Central memory CD4-positive, alpha-beta T cell (primary cell): ENCODE data around the gene SECISBP2.
A peak's percentile ranks its signal among the peaks of the same experiment; 100 is the strongest.
"Not testable (repeated sequence)": the region's sequence is repeated elsewhere in the genome, so short reads cannot be mapped to it uniquely, and the experiment has no call there.

Experiments used
- DNase-seq: peaks from one replicate; pipeline ENCODE4 v3.0.0; 2022
- total RNA-seq, 3 experiments: gene quantifications; one replicate each; lab custom pipeline; 2026; lab: John Stamatoyannopoulos, UW

SECISBP2 gene, protein sequence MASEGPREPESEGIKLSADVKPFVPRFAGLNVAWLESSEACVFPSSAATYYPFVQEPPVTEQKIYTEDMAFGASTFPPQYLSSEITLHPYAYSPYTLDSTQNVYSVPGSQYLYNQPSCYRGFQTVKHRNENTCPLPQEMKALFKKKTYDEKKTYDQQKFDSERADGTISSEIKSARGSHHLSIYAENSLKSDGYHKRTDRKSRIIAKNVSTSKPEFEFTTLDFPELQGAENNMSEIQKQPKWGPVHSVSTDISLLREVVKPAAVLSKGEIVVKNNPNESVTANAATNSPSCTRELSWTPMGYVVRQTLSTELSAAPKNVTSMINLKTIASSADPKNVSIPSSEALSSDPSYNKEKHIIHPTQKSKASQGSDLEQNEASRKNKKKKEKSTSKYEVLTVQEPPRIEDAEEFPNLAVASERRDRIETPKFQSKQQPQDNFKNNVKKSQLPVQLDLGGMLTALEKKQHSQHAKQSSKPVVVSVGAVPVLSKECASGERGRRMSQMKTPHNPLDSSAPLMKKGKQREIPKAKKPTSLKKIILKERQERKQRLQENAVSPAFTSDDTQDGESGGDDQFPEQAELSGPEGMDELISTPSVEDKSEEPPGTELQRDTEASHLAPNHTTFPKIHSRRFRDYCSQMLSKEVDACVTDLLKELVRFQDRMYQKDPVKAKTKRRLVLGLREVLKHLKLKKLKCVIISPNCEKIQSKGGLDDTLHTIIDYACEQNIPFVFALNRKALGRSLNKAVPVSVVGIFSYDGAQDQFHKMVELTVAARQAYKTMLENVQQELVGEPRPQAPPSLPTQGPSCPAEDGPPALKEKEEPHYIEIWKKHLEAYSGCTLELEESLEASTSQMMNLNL
- 88.1 to 300 (median 166) reads per million in 3 experiments for total RNA-seq

DNA sequence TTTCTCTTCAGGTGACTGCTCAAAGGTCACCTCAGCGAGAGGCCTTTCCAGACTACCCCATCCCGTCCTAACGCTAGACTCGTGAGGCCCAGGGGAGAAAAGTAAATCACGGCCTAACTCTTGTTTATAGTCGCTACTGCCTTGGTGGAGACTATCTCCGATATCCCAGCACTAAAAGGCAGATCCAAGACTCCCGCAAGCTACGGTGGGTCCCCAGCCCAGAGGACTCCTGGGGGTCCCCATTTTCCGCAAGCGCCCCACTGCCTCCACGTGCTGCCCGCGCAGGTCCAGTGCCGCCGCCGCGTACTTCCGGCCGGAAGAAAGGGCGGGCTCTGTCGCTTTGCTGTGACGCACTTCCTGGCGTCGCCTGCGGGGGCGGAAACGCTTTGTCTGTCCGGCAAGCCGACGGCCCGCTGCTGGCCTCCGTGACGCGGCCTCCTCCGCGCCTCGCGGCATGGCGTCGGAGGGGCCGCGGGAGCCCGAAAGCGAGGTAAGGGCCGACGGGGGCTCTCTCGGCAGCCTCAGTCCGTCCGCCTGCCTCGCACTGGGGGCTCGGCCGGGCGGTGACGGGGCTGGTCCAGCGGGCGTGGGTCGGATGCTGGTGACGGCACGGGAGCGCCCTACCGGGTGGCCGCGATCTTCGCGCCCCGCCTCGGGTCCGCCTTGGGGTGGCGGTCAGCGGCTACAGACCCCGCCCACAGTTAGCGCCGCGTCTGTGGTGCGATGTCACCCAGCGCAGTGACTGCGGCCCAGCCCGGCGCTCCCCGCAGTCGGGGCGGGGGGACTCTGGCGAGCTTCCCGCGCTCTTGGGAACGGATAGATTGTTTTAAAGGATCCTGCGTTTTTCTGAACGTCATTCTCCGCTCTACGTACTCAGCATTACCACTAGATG is at the start of gene SECISBP2:
Gene SECISBP2, plus strand, starts transcription at position 378 of the 892 bp plus-strand sequence. Its CDS starts 77 bp downstream, at position 455.
- DNase-seq, result peak; percentile 93

DNA sequence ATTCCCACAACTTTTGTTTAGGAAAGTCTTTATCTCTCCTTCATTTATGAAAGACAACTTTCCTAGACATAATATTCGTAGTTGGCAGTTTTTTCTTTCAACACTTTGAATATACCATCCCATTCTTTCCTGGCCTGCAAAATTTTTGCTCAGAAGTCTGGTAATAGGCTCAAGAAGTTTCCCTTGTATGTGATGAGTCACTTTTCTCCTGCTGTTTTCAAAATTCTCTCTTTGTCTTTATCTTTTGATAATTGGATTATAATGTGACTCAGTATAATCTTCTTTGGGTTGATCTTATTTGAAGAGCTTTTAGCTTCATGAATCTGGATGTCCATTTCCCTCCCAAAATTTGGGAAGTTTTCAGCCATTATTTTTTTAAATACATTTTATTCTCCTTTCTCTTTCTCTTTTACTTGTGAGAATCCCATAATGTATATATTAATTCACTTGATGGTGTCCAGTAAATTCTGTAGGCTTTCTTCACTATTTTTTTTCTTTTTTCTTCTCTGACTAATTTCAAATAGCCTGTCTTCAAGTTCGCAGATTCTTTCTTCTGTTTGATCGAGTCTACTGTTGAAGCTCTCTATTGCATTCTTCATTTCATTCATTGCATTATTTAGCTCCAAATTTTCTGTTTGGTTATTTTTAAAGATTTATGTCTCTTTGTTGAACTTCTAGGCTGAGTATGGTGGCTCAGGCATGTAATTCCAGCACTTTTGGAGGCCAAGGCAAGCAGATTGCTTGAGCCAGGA is 44.6 kb upstream of the SECISBP2 start:
- no peak for DNase-seq

DNA sequence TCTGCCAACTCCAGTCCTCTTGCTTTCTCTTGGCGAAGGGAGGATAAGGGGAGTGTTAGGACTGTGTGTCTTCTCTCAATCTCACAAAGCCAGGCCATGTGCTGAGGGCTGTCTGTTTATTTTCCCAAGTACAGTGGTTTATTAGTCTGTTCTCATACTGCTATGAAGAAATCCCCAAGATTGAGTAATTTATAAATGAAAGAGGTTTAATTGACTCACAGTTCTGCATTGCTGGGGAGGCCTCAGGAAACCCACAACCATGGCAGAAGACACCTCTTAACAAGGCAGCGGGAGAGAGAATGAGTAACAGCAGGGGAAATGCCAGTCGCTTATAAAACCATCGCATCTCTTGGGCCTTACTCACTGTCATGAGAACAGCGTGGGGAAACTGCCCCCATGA is 43.5 kb upstream of the SECISBP2 start:
- DNase-seq, result no peak

DNA sequence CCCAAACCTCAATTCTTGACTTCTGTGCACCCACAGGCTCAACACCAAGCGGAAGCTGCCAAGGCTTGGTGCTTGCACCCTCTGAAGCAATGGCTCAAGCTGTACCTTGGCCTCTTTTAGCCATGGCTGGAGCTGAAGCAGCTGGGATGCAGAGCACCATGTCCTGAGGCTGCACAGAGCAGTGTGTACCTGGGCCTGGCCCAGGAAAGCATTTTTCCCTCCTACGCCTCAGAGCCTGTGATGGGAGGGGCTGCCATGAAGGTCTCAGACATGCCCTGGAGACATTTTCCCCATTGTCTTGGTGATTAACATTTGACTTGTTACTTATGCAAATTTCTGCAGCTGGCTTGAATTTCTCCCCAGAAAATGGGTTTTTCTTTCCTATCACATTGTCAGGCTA is 42.3 kb upstream of the SECISBP2 start:
- DNase-seq, result not testable (repeated sequence)

DNA sequence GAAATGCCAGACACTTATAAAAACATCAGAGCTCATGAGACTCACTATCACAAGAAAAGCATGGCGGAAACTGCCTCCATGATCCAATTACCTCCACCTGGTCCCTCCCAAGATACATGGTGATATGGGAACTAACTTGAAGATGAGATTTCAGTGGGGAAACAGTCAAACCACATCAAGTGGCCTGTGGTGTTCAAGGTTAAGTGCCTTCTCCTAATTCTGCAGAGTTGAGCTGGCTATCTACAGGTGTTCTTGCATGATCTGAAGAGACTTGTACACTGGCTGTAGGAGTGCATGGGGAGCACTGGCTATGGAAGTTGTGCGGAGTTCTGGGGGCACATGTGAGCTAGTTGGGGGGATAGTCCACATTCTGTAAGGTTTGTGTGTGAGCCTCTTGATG is 41.3 kb upstream of the SECISBP2 start:
- no peak for DNase-seq

DNA sequence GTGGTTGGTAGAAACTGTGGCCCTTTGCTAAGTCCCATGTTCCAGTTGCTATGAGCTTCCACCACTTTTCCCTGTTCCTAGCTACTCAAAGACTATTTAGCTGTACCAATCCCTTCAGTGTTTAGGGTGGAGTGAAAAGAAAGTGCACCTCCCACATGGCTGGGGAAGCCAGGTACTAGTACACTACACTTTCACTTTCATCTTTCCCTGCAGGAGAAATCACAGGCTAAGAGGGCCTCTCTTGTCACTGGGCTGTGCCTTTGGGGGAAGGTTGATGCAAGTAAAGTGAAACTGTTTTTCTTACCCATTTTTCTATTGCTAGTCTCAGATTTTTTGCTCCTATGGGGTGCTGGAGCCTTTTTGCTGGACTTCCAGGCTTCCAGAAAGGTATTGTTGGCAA is 40.8 kb upstream of the SECISBP2 start:
- DNase-seq, result peak; percentile 11

DNA sequence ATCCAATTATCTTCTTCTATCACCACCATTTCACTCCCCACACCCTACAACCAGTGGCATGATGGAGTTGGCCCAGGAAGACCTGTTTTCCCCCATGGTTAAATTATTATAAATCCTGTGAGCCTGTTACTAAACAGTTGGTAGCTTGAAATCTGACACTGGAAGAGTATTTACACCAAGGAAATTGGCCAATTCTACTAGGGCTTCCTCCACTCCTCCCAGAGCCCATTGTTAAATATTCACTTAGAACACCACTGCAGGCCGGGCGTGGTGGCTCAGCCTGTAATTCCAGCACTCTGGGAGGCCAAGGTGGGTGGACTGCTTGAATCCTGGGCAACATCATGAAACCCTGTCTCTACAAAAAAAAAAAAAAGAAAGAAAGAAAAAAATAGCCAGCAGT is 39.7 kb upstream of the SECISBP2 start:
- no peak for DNase-seq

DNA sequence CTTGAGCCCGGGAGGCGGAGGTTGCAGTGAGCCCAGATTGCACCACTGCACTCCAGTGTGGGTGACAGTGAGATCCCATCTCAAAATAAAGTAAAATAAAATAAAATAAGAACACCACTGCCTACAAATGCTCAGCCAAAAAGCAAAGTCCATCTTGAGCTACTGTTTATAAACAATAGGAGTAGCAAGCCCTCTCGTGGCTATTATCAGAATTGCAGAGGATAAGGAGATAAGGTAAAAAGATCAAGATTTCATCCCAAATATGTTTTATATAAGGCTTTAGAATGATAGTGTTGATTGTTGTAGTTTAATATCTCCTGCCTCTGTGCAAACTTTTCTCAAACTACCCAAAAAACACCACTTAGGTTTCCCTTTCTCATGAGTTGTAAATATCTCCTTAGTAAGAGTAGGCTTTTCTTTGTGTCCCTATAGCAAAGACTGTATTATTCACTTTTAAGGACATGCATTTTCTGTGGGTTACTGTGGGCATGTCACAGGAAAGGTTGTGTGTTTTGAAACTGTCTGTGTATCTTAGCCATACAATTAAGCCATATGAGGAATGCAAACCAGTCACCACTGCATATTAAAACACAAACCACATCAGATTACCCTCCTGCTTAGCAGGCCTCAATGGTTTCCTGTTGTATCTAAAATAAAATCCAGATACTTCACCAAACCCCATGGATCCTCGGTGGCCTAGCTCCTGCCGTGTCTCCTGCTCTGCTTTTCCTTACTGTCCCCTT is 39.1 kb upstream of the SECISBP2 start:
- DNase-seq, result no peak

DNA sequence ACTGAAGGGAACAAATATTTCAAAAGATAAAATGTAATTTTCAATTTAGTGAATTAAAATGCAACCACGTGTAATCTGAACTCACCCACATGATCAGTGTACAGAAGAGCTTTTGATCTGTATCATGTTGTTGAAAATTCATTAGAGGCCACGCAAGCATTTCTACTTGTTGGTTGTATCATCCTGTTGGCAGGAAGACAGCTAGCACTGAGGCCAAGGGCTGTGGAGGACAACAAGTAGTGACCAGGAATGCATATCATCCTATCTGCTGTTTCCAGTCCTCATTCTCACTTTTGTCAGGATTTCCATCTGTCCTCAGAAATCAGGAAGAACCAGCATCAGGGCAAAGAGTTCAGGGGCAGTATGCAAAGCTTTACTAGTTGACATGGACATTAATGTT is 37.2 kb upstream of the SECISBP2 start:
- no peak for DNase-seq

DNA sequence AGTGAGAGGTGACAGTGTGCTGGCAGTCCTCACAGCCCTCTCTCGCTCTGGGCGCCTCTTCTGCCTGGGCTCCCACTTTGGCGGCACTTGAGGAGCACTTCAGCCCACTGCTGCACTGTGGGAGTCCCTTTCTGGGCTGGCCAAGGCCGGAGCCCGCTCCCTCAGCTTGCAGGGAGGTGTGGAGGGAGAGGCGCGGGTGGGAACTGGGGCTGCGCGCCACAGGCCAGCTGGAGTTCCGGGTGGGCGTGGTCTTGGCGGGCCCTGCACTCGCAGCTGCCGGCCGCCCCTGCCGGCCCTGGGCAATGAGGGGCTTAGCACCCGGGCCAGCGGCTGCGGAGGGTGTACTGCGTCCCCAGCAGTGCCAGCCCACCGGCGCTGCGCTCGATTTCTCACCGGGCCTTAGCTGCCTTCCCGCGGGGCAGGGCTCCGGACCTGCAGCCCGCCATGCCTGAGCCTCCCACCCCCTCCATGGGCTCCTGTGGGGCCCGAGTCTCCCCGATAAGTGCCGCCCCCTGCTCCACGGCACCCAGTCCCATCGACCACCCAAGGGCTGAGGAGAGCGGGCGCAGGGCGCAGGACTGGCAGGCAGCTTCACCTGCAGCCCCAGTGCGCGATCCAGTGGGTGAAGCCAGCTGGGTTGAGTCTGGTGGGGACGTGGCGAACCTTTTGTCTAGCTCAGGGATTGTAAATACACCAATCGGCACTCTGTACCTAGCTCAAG is 35.9 kb upstream of the SECISBP2 start:
- not testable (repeated sequence) for DNase-seq

DNA sequence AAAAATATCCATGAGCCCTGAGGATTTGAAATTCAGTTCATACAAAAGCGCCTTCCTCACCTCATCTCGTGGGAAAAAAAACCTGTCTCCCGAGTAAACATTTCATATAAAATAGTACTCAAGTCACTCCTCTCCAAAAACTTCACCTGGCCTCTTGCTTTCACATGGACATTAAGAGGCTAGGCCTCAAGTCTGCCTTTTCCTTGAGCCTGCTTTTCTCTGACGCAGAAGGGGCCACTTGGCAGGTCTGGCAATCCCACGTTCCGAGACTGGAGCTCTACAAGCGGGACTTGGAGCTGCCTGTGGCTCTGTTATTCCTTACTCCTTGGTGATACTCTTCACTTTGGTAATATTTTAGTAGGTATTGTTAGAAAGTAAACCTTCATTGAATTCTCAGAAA is 34.2 kb upstream of the SECISBP2 start:
- DNase-seq, result no peak

DNA sequence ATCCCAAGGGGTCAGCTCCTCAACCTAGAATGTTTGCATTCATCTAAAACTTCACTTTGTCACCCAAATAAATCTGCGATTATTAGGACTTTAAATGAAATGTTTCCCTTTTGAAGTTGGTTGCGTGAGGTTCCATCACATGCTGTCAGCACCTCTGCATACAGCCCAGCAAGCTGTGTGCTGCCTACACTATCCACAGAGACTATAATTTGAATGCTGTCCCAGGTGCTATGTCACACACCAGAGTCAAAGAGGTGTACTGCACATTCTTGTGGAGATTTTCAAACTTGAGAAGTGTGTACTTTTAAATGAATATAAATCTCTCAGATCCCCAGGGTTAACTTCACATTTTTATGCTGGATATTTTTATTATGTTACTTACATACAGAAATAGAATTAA is 26.6 kb upstream of the SECISBP2 start:
- no peak for DNase-seq

DNA sequence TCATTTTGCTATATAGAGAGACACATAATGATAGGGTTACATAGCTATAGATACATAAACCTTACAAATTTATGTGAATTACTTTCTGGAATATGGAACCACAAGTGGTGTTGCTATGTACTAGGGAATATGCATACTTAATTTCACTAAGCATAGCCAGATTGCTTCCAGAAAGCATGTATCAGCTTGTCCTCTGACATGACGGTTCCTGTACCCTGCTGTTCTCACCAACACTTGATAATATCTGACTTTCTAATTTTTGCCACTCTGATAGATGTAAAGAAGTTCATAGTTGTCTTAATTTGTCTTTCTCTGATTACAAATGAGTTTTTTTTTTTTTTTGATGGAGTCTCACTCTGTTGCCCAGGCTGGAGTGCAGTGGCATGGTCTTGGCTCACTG is 25.3 kb upstream of the SECISBP2 start:
- no peak for DNase-seq

DNA sequence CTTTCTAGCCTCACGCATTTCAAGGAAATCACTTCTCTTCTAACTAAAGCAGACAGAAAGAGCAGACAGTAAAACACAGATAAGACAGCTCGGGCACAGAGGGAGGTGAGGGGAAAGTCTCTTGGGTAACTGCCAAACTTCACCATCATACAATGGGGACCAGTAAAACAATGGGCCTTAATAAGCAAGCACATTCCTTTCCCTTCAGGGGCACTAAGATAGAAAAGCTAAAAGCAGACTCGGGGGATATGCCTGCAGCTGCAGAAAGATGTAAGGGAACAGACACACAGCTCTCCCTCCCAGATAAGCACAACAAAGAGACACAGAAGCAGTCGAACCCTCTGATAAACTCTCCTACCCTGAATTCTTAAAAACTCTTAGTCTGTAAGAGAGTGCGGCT is 22.9 kb upstream of the SECISBP2 start:
- no peak for DNase-seq

DNA sequence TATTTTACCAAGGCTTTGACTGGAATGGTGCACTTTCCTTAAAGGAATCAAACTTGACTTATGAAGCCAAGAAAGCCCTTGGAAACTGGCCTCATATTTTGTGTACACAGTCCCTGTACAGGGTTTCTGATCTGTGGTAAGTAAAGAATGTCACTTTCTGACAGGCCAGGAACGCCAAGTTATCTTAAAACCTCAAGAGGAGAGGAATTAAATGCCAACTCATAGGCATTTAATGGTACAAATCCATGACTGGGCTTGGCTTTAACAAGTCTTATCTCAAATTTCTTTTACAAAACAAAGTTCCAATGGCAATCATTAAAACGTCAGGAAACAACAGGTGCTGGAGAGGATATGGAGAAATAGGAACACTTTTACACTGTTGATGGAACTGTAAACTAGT is 16.3 kb upstream of the SECISBP2 start:
- not testable (repeated sequence) for DNase-seq

DNA sequence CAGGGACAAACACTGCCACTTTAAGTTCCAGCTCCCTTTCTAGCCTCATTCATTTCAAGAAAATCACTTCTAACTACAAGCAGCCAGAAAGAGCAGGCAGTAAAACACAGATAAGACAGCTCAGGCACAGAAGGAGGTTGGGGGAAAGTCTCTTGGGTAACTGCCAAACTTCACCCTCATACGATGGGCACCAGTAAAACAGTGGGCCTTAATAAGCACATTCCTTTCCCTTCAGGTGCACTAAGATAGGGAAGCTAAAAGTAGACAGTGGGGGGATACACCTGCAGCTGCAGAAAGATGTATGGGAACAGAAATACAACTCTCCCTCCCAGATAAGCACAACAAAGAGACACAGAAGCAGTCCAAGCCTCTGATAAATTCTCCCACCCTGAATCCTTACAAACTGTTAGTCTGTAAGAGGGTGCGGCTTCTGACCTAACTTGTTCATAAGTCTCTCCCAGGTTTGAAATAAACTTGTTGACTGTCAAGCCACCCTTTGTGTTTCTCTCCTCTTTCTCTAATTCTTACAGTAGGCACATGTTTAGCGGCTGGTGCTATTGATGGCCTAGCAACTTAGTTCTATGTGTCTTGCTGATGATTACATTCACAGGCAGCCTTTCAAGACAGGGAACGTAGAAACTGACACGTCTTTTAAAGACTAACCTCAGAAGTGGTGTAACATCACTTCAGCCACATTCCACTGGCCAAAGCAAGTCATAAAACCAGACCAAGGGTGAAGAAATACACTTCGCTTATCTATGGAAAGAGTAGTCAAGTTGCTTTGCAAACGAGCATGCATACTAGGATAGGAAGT is 14.1 kb upstream of the SECISBP2 start:
- no peak for DNase-seq

DNA sequence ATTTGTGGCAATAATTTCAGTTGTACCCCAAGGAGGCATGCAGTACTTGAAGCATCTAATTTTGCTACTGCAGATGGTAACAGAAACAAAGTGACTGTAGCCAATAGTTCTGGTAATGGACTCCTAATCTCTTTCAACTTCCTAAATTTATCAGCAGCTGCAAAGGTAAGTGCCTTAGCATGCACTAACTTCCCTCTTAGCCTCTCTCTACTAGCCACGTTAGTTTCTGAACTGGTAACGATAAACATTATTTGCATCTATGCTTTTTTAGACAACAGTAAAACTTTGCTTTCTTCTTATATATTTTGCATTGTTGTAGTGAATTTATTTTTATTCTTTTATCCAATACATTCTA is 13.5 kb upstream of the SECISBP2 start:
- DNase-seq, result no peak

DNA sequence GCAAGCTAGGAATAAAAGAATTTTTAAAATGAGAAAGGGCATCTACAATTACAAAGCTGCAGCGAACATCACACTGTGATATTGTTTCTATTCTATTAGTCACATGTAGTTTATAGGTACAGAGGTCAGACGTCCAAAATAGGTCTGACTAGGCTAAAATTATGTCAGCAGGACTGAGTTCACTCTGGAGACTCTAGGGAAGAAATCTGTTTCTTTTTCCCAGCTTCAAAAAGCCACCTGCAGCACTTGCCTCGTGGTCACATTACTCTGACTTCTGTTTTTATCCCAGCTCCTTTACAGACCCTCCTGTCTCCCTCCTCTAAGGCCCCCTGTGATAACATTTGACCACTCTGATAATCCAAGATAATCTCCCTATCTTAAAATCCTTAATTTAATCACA is 12.4 kb upstream of the SECISBP2 start:
- DNase-seq, result no peak

DNA sequence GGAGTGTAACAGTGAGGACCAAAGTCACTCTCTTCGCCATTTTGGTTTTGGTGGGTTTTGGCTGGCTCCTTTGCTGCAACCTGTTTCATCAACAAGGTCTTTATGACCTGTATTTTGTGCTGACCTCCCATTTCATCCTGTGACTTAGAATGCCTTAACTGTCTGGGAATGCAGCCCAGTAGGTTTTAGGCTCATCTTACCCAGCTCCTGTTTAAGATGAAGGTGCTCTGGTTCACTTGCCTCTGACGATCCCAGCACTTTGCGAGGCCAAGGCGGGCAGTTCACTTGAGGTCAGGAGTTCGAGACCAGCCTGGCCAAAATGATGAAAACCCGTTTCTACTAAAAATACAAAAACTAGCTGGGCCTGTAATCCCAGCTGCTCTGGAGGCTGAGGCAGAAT is 9.1 kb upstream of the SECISBP2 start:
- no peak for DNase-seq
